ENCODE measurements around the gene PALLD.

GRCh38 chr4:168501407-168501806 is 4.6 kb downstream of the PALLD start:
- TF ChIP-seq EZH2 (IDR thresholded peaks at IDR 0.05) (no peak), CTCF (IDR thresholded peaks at IDR 0.05) (no peak), EZH2phosphoT487 (IDR thresholded peaks at IDR 0.05) (no peak)
